G401.6 (cell line): ENCODE data around the gene CDK6.

Source experiments
- FAIRE-seq: peaks from 2 replicates; lab custom pipeline; 2012; peaks lifted over from hg19 to GRCh38; lab: Jason Lieb, UNC

CDK6 gene

DNA sequence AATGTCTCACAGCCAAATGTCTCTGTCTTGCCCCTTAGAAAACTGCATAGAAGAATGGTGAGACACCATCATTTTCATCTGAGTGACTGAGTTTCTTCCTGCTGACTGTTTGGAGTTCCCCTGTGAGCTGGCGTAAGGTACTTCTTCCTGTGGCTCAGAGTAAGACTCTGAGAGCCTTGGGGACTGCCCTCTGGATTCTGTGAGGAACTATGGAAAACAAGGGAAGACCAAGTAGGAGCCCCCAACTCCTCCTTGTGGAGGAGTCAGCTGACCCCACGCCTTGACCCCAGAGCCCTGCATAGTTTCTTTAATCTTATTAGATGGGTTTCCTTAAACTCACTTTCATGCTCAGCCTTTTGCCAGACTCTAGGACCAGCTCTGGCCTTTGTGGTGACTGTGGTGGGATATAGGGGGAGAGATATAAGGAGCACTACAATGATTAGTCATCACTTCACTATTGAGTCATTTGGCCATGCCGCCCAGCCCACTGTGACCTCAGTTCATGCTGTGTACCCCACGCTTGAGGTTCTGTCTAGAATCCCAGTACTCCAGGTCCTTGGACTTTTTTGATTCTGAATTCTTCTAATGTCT is 194.4 kb downstream of the CDK6 start:
- no peak for FAIRE-seq

DNA sequence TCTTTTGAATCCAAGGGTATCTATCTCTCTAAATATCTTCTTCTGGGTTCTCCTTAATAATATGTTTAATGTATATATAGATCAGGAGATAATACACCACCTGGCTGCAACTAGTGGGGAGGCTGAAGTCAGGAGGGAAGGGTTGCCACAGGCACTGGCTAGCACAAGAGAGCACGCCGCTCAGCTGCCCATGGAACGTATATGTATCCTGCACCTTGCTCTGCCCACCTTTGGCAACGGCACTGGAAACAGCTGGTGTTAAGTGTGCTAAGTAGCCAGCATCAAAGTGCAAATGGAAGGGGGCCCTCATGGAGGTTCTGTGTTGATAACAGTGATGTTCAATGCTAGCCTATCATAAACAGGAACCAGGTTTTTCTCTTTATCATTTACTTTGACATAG is 196.4 kb downstream of the CDK6 start:
- FAIRE-seq = no peak

- no peak for FAIRE-seq
These were observed 197.0 kb downstream of the CDK6 start for GRCh38 chr7:92639213-92639896.

GRCh38 chr7:92636018-92636560 is 200.3 kb downstream of the CDK6 start:
- no peak for FAIRE-seq

GRCh38 chr7:92635538-92635937 is 200.8 kb downstream of the CDK6 start:
- FAIRE-seq = no peak

DNA sequence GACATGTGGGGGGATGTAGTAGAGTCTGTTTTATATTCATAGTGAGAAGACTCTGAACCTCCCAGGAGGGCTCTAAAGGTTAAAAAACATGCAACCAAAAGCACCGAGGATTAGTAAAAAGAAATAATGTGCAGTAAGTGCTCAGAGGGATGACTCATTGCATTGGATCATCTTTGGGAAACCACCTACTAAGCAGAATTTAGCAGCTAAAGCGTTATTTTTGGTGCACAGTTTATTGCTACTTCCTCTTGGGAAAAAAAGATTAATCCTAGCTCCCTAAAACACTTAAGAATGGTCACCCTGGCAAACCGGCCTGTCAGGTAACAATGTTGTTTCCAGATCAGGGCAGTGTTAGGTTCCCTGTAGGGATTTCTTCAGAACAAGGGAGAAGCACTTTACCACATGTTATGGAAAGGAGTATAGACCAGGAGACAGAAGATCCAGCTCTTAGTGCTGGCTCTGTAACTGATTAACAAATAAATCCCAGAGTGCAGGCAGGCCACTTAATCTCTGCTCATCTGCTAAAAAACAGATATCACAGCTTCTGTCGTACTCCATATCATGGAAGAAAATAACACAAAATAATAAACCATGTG is 201.4 kb downstream of the CDK6 start:
- no peak for FAIRE-seq

- FAIRE-seq = no peak
These were observed 202.2 kb downstream of the CDK6 start for GRCh38 chr7:92634205-92634604.

DNA sequence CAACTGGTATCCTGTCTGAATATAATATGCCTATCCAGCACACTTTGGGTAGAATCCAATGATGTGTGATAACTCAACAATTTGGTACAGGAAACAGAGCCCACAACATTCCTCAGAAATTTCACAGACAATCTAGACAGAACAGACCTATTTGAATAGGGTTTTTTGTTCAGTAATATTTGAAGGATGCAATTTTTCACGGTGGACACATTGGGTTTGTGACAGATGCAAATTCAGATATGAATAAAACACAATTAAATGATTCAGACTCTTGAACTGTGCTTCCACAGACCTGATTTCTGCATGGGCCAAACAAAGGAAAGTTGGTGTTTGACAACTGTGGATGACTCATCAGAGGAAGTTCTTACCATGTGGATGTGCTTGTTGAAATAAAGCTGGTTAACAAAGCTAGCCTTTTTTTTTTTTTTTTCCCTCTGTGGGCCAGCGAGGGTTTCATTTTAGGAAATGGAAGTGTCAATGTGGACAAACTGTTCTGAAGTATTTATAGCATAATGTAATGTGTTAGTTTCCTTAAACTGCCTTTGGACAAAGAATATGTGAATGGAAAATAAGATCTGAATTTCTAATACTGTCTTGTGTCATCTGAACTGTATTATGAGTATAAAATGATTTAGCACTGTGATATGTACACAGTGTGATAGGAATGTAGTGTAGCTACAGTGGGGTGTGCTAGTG is 203.0 kb downstream of the CDK6 start:
- no peak for FAIRE-seq

GRCh38 chr7:92632791-92633190 is 203.6 kb downstream of the CDK6 start:
- no peak for FAIRE-seq

DNA sequence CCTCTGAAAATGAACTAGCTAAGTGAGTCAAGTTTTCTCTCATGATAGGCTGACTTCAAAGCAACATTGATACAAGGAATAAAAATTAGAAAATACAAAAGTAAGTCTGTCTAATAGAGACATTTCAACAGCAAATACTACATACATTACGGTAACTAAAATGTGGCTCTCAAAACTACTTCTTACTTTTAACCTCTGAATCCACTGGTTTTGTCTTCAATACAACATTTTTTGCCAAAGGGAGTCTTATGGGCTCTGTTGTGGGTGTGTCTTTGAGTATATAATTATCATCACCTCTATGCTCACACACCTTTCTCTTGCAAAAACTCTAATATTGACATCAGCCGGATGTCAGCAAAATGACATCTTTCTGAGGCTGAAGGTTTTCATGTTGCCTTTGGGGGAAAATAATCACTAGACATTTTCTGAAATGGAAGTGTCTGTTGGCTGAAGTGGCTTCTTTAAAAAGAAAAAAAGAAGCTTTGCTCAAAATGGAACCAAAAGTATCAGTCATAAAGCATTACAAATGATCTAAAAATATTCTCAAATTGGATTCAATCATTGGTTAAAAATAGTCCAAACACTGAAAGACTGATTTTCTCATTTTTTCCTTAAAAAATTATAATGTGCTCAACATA is 204.4 kb downstream of the CDK6 start:
- no peak for FAIRE-seq

- FAIRE-seq = no peak
These were observed 205.1 kb downstream of the CDK6 start for GRCh38 chr7:92631067-92631849.

DNA sequence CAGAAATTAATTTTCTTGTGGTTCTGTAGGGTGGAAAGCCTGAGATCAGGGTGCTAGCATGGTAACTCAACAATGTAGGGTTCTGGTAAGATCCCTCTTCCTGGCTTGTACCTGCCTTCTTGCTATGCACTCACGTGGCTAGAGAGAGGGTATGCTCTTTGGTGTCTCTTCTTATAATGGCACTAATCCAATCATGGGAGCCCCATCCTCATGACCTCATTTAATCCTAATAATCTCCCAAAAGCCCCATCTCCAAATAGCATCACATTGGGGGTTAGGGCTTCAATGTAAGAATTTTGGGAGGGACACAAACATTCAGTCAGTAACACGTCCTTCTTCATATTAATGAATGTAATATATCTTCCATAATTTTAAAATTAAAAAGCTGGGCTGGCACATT is 206.6 kb downstream of the CDK6 start:
- no peak for FAIRE-seq

GRCh38 chr7:92627956-92628355 is 208.4 kb downstream of the CDK6 start:
- no peak for FAIRE-seq

DNA sequence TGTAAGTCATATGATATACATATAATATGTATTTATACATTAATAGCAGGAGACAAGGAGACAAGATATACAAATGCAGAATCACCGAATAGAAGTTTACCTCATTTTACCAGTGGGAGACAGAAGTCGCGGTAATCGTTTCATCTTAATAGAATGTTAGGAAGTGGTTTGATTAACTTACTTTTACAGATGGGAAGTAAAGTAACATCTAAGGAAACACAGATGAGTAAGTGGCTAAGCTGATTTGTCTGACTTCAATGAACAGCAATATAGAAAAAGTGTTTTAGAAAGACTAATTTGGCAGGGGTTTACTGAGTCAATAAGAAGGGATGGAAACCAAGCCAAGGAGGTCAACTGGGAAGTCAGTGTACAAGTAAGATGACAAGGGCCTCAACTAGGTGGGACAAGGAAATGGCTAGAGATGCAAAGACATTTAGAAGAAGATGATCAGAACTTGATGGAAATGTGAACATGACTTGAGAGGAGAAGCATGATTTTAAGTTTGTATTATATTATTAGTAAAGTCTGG is 210.0 kb downstream of the CDK6 start:
- FAIRE-seq = no peak

- FAIRE-seq = no peak
These were observed 210.8 kb downstream of the CDK6 start for GRCh38 chr7:92625617-92626016.

GRCh38 chr7:92624298-92624996 is 211.9 kb downstream of the CDK6 start:
- FAIRE-seq = no peak

GRCh38 chr7:92623544-92623943 is 212.8 kb downstream of the CDK6 start:
- FAIRE-seq = no peak

DNA sequence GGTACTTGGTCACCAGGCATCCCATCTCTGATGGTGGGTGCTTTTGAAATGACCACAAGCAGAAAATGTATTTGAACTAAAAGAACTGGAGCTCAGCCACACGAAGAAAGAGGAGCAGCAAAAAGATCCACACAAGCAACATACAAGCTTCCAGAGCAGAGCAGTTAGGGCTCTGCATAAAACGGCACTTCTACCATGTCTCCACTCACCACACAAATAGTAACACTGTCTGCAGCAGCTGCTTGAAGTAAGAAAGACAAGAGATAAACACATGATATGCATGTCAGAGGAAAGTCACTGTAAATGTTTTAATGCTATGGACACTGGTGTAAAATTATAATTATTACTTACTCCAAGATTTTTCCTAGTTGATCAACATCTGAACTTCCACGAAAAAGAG is 213.7 kb downstream of the CDK6 start:
- FAIRE-seq = no peak

GRCh38 chr7:92622030-92622429 is 214.3 kb downstream of the CDK6 start:
- no peak for FAIRE-seq

DNA sequence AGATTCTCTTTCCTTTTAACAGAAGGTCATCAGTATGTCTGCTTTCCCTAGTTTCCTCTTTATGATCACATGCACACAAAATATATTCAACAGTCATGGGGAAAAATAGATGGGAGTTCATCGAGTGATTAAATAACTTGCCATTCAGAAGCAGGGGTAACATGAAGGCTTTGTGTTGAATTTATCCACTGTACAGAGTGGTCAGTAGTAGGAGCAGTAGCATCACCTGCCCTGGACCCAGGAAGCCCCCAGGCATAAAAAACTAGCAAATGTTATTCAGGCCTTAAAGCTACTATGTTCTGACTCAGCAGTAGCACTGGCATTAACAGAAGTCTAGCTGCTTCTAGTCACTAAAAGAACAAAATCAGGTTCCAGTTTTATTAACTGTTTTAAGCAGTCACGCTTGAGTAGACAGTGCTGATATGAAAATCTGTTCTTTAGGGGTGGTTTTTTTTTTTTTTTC is 214.8 kb downstream of the CDK6 start:
- no peak for FAIRE-seq
